Measurements from ENCODE around the gene GRAMD1C. TPM values are rescaled to one million over a fixed set of nuclear protein-coding genes. Genes with fewer than 3 reads are reported as not detected.

GRAMD1C gene
- total RNA-seq, 2 experiments from 2014 or later, result 0.29 to 0.61 TPM

DNA sequence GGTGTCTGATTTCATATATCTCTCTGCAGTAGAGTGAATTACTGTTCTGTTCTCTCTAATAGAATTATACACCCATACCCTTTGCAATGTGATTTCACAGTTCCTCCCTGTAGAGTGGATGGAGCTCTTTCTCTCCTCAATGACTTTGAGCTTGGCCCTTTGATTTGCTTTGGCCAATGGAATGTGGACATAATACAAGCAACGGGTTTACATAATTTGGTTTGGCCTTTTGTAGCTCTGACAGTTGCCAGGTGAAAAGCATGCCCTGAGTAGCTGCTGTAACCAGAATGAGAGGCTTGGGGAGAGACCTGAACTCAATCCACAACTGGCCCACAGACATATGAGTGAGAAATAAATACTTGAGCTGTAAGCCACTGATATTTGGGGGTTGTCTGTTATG lies 141.3 kb downstream of the GRAMD1C start:
- H3K36me3 Mint-ChIP-seq (ENCODE audit: low read depth), result peaks cover 27% of the 10 kb centered on the region
- H3K4me3 Mint-ChIP-seq, result no peak overlapping the region
- TF ChIP-seq, protein P1, sequence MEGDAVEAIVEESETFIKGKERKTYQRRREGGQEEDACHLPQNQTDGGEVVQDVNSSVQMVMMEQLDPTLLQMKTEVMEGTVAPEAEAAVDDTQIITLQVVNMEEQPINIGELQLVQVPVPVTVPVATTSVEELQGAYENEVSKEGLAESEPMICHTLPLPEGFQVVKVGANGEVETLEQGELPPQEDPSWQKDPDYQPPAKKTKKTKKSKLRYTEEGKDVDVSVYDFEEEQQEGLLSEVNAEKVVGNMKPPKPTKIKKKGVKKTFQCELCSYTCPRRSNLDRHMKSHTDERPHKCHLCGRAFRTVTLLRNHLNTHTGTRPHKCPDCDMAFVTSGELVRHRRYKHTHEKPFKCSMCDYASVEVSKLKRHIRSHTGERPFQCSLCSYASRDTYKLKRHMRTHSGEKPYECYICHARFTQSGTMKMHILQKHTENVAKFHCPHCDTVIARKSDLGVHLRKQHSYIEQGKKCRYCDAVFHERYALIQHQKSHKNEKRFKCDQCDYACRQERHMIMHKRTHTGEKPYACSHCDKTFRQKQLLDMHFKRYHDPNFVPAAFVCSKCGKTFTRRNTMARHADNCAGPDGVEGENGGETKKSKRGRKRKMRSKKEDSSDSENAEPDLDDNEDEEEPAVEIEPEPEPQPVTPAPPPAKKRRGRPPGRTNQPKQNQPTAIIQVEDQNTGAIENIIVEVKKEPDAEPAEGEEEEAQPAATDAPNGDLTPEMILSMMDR (IDR thresholded peaks at IDR 0.05), result no peak
- ChIA-PET POLR2A (no interaction called here), CTCF (no interaction called here)
- H3K27me3 Mint-ChIP-seq, result no peaks in the 10 kb centered on the region
- H3K4me1 Mint-ChIP-seq (ENCODE audit: low read depth), result no peaks in the 10 kb centered on the region
- intact Hi-C loops (cut with micrococcal nuclease), result no loop called here
- ATAC-seq (no peak), DNase-seq (no peak)
- no peaks in the 10 kb centered on the region for H3K9me3 Mint-ChIP-seq
- no peak overlapping the region for H3K27ac Mint-ChIP-seq

DNA sequence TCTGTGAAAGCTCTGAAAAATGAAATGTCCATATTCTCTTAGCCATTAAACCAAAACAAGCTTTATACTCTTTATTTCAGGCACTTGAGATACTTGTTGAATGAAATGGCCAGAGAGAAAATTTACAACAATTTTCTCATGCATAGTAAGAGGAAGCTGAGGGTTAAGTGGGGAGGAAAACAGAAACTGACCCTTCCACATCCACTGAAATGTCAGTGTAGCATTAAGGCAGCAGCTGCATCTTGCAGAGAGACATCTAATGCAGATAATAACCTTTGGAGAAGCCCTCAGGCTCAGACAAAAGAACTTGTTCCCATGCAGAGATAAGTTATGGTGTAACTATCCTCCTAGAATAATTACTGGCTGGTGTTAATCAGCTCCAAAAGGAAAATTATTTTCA lies 143.2 kb downstream of the GRAMD1C start:
- no peak for DNase-seq
- intact Hi-C loops (cut with micrococcal nuclease), result no loop called here
- CTCF ChIA-PET, result interaction anchor here (1.4 kb wide), 1 partner anchor 137 kb away, joined by 3 read pairs; no protein-coding TSS in a partner anchor
- Mint-ChIP-seq H3K4me3 (no peak overlapping the region), H3K9me3 (no peaks in the 10 kb centered on the region), H3K27ac (no peak overlapping the region), H3K4me1 (ENCODE audit: low read depth) (no peaks in the 10 kb centered on the region), H3K27me3 (no peaks in the 10 kb centered on the region), H3K36me3 (ENCODE audit: low read depth) (peaks cover 23% of the 10 kb centered on the region)
- POLR2A ChIA-PET, result no interaction called here
- no peak for ATAC-seq
- TF ChIP-seq, protein P1 (IDR thresholded peaks at IDR 0.05), result no peak

DNA sequence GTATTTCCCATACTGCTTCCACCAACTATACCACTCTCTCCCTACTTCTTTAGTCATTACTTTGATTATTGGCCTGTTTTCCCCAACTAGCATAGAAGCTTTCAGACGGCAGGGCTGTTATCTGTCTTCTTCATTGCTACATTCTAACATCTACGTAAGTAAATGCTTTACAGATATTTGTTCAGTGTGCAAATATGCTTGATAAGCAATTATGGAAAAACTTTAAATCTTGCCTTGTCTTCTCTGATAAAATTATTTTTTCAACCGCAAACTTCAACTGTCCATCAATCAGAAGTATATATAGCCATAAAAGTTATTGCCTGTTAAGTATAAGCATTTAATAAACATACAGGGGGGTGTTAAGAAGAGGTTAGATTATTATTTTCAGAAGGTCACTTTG lies 145.0 kb downstream of the GRAMD1C start:
- ATAC-seq, result no peak
- intact Hi-C loops (cut with micrococcal nuclease), result no loop called here
- Mint-ChIP-seq H3K4me1 (ENCODE audit: low read depth) (no peaks in the 10 kb centered on the region), H3K36me3 (ENCODE audit: low read depth) (peaks cover 20% of the 10 kb centered on the region), H3K9me3 (no peaks in the 10 kb centered on the region), H3K27me3 (no peaks in the 10 kb centered on the region), H3K27ac (no peak overlapping the region), H3K4me3 (no peak overlapping the region)
- POLR2A ChIA-PET, result interaction anchor here (0.9 kb wide), 1 partner anchor 8 kb away, joined by 3 read pairs; no protein-coding TSS in a partner anchor
- DNase-seq, result no peak
- TF ChIP-seq, protein P1 (IDR thresholded peaks at IDR 0.05), result no peak
- CTCF ChIA-PET, result no interaction called here

DNA sequence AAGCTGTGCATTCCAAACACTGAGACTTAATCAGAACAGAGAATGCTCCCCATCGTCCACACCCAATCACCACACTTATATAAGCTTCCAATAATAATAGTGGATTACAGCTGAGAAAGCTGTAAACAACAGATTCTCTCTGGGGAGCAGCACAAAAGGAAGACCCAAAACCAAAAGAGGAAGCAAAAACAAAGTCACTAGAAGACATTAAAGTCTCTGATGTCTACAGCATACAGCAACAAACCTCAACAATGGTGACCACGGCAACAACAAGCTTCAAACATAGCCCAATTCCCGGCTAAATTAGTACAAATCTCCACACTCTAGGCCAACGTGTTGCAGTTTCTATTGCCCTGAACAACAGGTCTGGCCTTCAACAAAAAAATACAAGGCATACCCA lies 147.0 kb downstream of the GRAMD1C start:
- ChIA-PET CTCF (no interaction called here), POLR2A (interaction anchor here (1.3 kb wide), 1 partner anchor 15 kb away, joined by 3 read pairs; no protein-coding TSS in a partner anchor)
- Mint-ChIP-seq H3K27me3 (no peaks in the 10 kb centered on the region), H3K4me3 (no peak overlapping the region), H3K4me1 (ENCODE audit: low read depth) (no peaks in the 10 kb centered on the region), H3K27ac (no peak overlapping the region), H3K9me3 (no peaks in the 10 kb centered on the region), H3K36me3 (ENCODE audit: low read depth) (peaks cover 14% of the 10 kb centered on the region)
- ATAC-seq (no peak), DNase-seq (no peak)
- TF ChIP-seq, protein P1 (IDR thresholded peaks at IDR 0.05), result no peak
- intact Hi-C loops (cut with micrococcal nuclease), result no loop called here

Other genes starting within 250 kb of the GRAMD1C start
- gene USF3, start 142.1 kb upstream of the GRAMD1C start, total RNA-seq, result 10 to 100 TPM; 11.3 to 11.9 TPM
- 100 to 1,000 TPM; 117 to 118 TPM for gene NAA50, start 92.5 kb upstream of the GRAMD1C start, total RNA-seq
- gene ATP6V1A, start 91.8 kb upstream of the GRAMD1C start, total RNA-seq, result 10 to 100 TPM; 36.7 to 40.7 TPM
- 1 to 10 TPM; 2.7 to 3.4 TPM for gene ZDHHC23, start 109.2 kb downstream of the GRAMD1C start, total RNA-seq
- gene CCDC191, start 217.7 kb downstream of the GRAMD1C start, total RNA-seq, result 1 to 10 TPM; 1.5 to 1.7 TPM
- gene QTRT2, start 217.9 kb downstream of the GRAMD1C start, total RNA-seq, result 10 to 100 TPM; 31.6 to 36.8 TPM